ENCODE data around the gene SPATA2. TPM values are rescaled to one million over a fixed set of nuclear protein-coding genes. Genes with fewer than 3 reads are reported as not detected.

The SPATA2 gene
- total and polyA plus RNA-seq, 2 experiments from 2014 or later, result 3.1 to 4.6 TPM

DNA sequence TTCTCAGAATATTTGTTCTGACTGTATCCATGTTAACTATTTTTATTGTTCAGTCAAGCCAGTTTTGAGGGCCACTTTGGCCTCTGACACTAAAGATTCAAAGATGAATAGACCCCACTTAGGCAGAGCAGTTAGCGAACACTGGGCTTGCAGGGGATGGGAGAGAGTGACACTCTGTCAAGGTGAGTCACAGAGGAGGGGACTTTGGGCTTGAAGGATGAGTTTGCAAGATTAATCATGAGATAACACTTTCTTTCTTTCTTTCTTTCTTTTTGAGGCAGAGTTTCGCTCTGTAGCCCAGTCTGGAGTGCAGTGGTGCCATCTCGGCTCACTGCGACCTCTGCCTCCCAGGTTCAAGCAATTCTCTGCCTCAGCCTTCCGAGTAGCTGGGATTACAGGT lies 46.4 kb downstream of the SPATA2 start:
- Histone ChIP-seq H4K20me1 (ENCODE audit: insufficient read depth) (no peaks in the 10 kb centered on the region), H3K4me2 (ENCODE audit: unreplicated experiment) (no peak overlapping the region), H3K4me1 (ENCODE audit: insufficient read depth) (peaks cover 26% of the 10 kb centered on the region), H2AFZ (no peak overlapping the region), H3F3A (ENCODE audit: insufficient read depth) (peaks cover 25% of the 10 kb centered on the region), H3K4me3 (no peak overlapping the region), H3K27ac (no peak overlapping the region), H3K9ac (no peak overlapping the region), H3K9me3 (ENCODE audit: low read depth) (no peaks in the 10 kb centered on the region), H3K9me2 (ENCODE audit: insufficient read depth) (no peaks in the 10 kb centered on the region), H3K79me2 (ENCODE audit: insufficient read depth) (no peaks in the 10 kb centered on the region), H3K36me3 (ENCODE audit: low read depth) (no peaks in the 10 kb centered on the region), H3K27me3 (replicated peaks; ENCODE audit: insufficient read depth) (no peaks in the 10 kb centered on the region)
- in situ Hi-C loops (cut with MboI), result no loop called here
- WGBS, 2 experiments (ENCODE audit: low coverage in 1 of 2, low lambda C conversion rate in 2 of 2, missing lambda C conversion rate in 2 of 2), result 76 to 78% methylated on average over 5 of the region's 5 CpGs
- no peak for TF ChIP-seq EZH2 (IDR thresholded peaks at IDR 0.05; ENCODE audit: insufficient read depth, poor library complexity, severe bottlenecking)
- no peak for DNase-seq

- Histone ChIP-seq H3K9me3 (ENCODE audit: low read depth) (no peaks in the 10 kb centered on the region), H3K9me2 (ENCODE audit: insufficient read depth) (no peaks in the 10 kb centered on the region), H3K4me1 (ENCODE audit: insufficient read depth) (peaks cover 26% of the 10 kb centered on the region), H3F3A (ENCODE audit: insufficient read depth) (peaks cover 25% of the 10 kb centered on the region), H4K20me1 (ENCODE audit: insufficient read depth) (no peaks in the 10 kb centered on the region), H3K36me3 (ENCODE audit: low read depth) (no peaks in the 10 kb centered on the region), H3K79me2 (ENCODE audit: insufficient read depth) (no peaks in the 10 kb centered on the region), H2AFZ (no peak overlapping the region), H3K27ac (no peak overlapping the region), H3K4me3 (no peak overlapping the region), H3K27me3 (replicated peaks; ENCODE audit: insufficient read depth) (no peaks in the 10 kb centered on the region), H3K9ac (no peak overlapping the region), H3K4me2 (ENCODE audit: unreplicated experiment) (no peak overlapping the region)
- WGBS, 2 experiments (ENCODE audit: low coverage in 1 of 2, low lambda C conversion rate in 2 of 2, missing lambda C conversion rate in 2 of 2), result 72 to 78% methylated on average over 3 of the region's 3 CpGs
- no peak for DNase-seq
- in situ Hi-C loops (cut with MboI), result no loop called here
- TF ChIP-seq EZH2 (IDR thresholded peaks at IDR 0.05; ENCODE audit: insufficient read depth, poor library complexity, severe bottlenecking), result no peak
- no peak for TF ChIP-seq EZH2phosphoT487 (IDR thresholded peaks at IDR 0.05; ENCODE audit: insufficient read depth, low read depth)
Observed at GRCh38 chr20:49868538-49868937, 46.8 kb downstream of the SPATA2 start.

- Histone ChIP-seq H3K4me2 (ENCODE audit: unreplicated experiment) (no peak overlapping the region), H3K27ac (no peak overlapping the region), H3K36me3 (ENCODE audit: low read depth) (no peaks in the 10 kb centered on the region), H3K79me2 (ENCODE audit: insufficient read depth) (no peaks in the 10 kb centered on the region), H3K27me3 (replicated peaks; ENCODE audit: insufficient read depth) (no peaks in the 10 kb centered on the region), H3K4me3 (no peak overlapping the region), H4K20me1 (ENCODE audit: insufficient read depth) (no peaks in the 10 kb centered on the region), H3F3A (ENCODE audit: insufficient read depth) (peaks cover 25% of the 10 kb centered on the region), H3K4me1 (ENCODE audit: insufficient read depth) (peaks cover 26% of the 10 kb centered on the region), H3K9ac (no peak overlapping the region), H3K9me2 (ENCODE audit: insufficient read depth) (no peaks in the 10 kb centered on the region), H2AFZ (no peak overlapping the region), H3K9me3 (ENCODE audit: low read depth) (no peaks in the 10 kb centered on the region)
- DNase-seq, result no peak
- 84 to 87% methylated on average over 9 of the region's 9 CpGs for WGBS, 2 experiments (ENCODE audit: low coverage in 1 of 2, low lambda C conversion rate in 2 of 2, missing lambda C conversion rate in 2 of 2)
- in situ Hi-C loops (cut with MboI), result no loop called here
- TF ChIP-seq EZH2 (IDR thresholded peaks at IDR 0.05; ENCODE audit: insufficient read depth, poor library complexity, severe bottlenecking), result no peak
- no peak for TF ChIP-seq EZH2phosphoT487 (IDR thresholded peaks at IDR 0.05; ENCODE audit: insufficient read depth, low read depth)
Observed at GRCh38 chr20:49867453-49868215, 47.7 kb downstream of the SPATA2 start.

- peak overlapping the region; percentile 40 for H3K4me3 ChIP-seq
- no peaks in the 10 kb centered on the region for H3K27me3 ChIP-seq (replicated peaks; ENCODE audit: insufficient read depth)
- no peaks in the 10 kb centered on the region for H3K9me3 ChIP-seq (ENCODE audit: low read depth)
- no peaks in the 10 kb centered on the region for H3K36me3 ChIP-seq (ENCODE audit: low read depth)
- in situ Hi-C loops (cut with MboI), result no loop called here
- peak overlapping the region; percentile 72 for H3K9ac ChIP-seq
- peaks cover 26% of the 10 kb centered on the region for H3K4me1 ChIP-seq (ENCODE audit: insufficient read depth)
- H4K20me1 ChIP-seq (ENCODE audit: insufficient read depth), result no peaks in the 10 kb centered on the region
- 19 to 24% methylated on average over 8 of the region's 8 CpGs for WGBS, 2 experiments (ENCODE audit: low coverage in 1 of 2, low lambda C conversion rate in 2 of 2, missing lambda C conversion rate in 2 of 2)
- H2AFZ ChIP-seq, result peak overlapping the region; percentile 42
- H3K27ac ChIP-seq, result peak overlapping the region; percentile 90
- H3K79me2 ChIP-seq (ENCODE audit: insufficient read depth), result no peaks in the 10 kb centered on the region
- peak; percentile 88 for DNase-seq
- peak overlapping the region; percentile 58 for H3K4me2 ChIP-seq (ENCODE audit: unreplicated experiment)
- peaks cover 25% of the 10 kb centered on the region for H3F3A ChIP-seq (ENCODE audit: insufficient read depth)
- TF ChIP-seq EZH2phosphoT487 (IDR thresholded peaks at IDR 0.05; ENCODE audit: insufficient read depth, low read depth) (no peak), EZH2 (IDR thresholded peaks at IDR 0.05; ENCODE audit: insufficient read depth, poor library complexity, severe bottlenecking) (no peak)
- no peaks in the 10 kb centered on the region for H3K9me2 ChIP-seq (ENCODE audit: insufficient read depth)
Observed at GRCh38 chr20:49866051-49866450, 49.3 kb downstream of the SPATA2 start.

All from GM23248 (cell line).